Measurements from ENCODE around the gene PIK3C3. TPM values are rescaled to one million over a fixed set of nuclear protein-coding genes. Genes with fewer than 3 reads are reported as not detected.

PIK3C3 gene
- total RNA-seq, 2 donors from 2014 or later, result 51.2 to 72.1 TPM

DNA sequence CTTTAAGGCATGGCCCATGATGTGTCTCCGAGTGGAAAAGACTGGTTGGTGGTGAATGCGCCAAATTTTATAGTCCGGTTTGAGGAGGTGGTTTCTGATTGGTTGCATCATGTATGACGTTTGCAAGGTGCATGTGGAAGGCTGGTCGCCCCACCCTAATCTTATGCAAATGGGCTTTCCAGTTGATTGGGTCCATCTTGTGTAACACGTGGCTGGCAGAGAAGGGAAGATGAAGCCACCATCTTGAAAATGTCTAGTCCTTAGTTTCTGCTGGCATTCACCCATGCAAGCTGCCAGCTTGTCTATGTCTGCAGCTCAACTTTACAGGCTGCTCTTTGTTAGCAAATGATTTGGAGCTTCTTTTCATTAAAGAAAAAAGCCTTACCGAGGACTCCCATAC, 132.2 kb downstream of the PIK3C3 start:
- Histone ChIP-seq H3K4me3 (no peak overlapping the region), H3K27ac (no peak overlapping the region), H3K36me3 (peaks cover 8% of the 10 kb centered on the region), H3K4me1 (ENCODE audit: control insufficient read depth in 1 of 2, low read depth in 2 of 2) (no peaks in the 10 kb centered on the region), H3K9me3 (no peaks in the 10 kb centered on the region), H3K27me3 (replicated peaks; ENCODE audit: insufficient read depth) (no peaks in the 10 kb centered on the region)
- no peak for ATAC-seq (ENCODE audit: insufficient number of reproducible peaks, low FRiP score, low read depth)
- no peak for DNase-seq (ENCODE audit: low spot score)
- no peak for TF ChIP-seq CTCF (IDR thresholded peaks at IDR 0.05)

- H3K27ac ChIP-seq, result no peak overlapping the region
- H3K9me3 ChIP-seq, result no peaks in the 10 kb centered on the region
- H3K4me1 ChIP-seq (ENCODE audit: control insufficient read depth in 1 of 2, low read depth in 2 of 2), result no peaks in the 10 kb centered on the region
- peaks cover 4% of the 10 kb centered on the region for H3K36me3 ChIP-seq
- ATAC-seq (ENCODE audit: insufficient number of reproducible peaks, low FRiP score, low read depth) (no peak), DNase-seq (ENCODE audit: low spot score) (no peak)
- no peak overlapping the region for H3K4me3 ChIP-seq
- no peaks in the 10 kb centered on the region for H3K27me3 ChIP-seq (replicated peaks; ENCODE audit: insufficient read depth)
- no peak for TF ChIP-seq CTCF (IDR thresholded peaks at IDR 0.05)
Measured at GRCh38 chr18:42087876-42088275, 132.8 kb downstream of the PIK3C3 start.

DNA sequence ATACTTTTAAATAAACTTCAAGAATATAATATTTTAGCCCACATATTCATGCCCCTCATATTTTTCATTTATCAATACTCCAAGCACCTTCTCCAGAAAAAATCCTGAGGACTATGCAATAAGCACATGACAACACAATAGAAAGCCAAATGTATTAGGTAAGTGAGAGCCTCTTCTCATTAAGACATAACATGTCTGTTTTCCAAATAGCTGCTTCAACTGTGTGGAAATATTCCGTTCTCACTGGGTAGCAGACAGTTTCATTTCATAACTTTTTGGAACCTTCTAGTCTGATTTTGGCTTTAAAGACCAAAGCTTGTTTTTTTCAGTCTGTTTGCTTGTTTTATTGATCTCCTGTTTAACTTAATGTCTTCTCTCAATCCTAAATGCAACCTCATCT, 137.8 kb downstream of the PIK3C3 start:
- H3K9me3 ChIP-seq, result no peaks in the 10 kb centered on the region
- no peaks in the 10 kb centered on the region for H3K4me1 ChIP-seq (ENCODE audit: control insufficient read depth in 1 of 2, low read depth in 2 of 2)
- no peaks in the 10 kb centered on the region for H3K27me3 ChIP-seq (replicated peaks; ENCODE audit: insufficient read depth)
- H3K36me3 ChIP-seq, result no peaks in the 10 kb centered on the region
- H3K4me3 ChIP-seq, result no peak overlapping the region
- TF ChIP-seq CTCF (IDR thresholded peaks at IDR 0.05), result no peak
- DNase-seq (ENCODE audit: low spot score) (no peak), ATAC-seq (ENCODE audit: insufficient number of reproducible peaks, low FRiP score, low read depth) (no peak)
- H3K27ac ChIP-seq, result no peak overlapping the region

DNA sequence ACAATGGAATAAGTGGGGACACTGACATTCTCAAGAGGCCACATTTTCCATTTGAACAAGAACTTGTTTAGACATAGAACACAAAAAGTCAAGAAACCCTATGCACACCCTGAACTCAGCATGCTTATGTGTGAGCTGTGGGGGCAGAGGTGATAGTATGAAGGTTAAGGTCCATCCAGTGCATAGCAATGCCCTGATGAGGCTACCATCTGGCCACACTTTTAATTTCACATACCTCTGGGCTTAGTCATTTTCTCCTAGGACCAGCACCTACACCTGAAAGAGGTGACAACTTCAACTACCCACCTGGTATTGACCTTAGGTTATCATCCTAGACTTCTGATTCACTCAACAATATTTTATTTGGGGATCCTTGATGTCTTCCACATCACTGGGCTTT, 139.8 kb downstream of the PIK3C3 start:
- Histone ChIP-seq H3K9me3 (no peaks in the 10 kb centered on the region), H3K27ac (no peak overlapping the region), H3K4me3 (no peak overlapping the region), H3K27me3 (replicated peaks; ENCODE audit: insufficient read depth) (no peaks in the 10 kb centered on the region), H3K4me1 (ENCODE audit: control insufficient read depth in 1 of 2, low read depth in 2 of 2) (no peaks in the 10 kb centered on the region), H3K36me3 (no peaks in the 10 kb centered on the region)
- no peak for TF ChIP-seq CTCF (IDR thresholded peaks at IDR 0.05)
- DNase-seq (ENCODE audit: low spot score) (no peak), ATAC-seq (ENCODE audit: insufficient number of reproducible peaks, low FRiP score, low read depth) (no peak)

- no peak overlapping the region for H3K4me3 ChIP-seq
- TF ChIP-seq CTCF (IDR thresholded peaks at IDR 0.05), result no peak
Measured at GRCh38 chr18:42095732-42096377, 140.8 kb downstream of the PIK3C3 start.

More at GRCh38 chr18:42095732-42096377, 140.8 kb downstream of the PIK3C3 start:
- H3K27me3 ChIP-seq (replicated peaks; ENCODE audit: insufficient read depth), result no peaks in the 10 kb centered on the region
- no peak for ATAC-seq (ENCODE audit: insufficient number of reproducible peaks, low FRiP score, low read depth)
- no peaks in the 10 kb centered on the region for H3K36me3 ChIP-seq
- H3K27ac ChIP-seq, result no peak overlapping the region
- no peaks in the 10 kb centered on the region for H3K9me3 ChIP-seq
- DNase-seq (ENCODE audit: low spot score), result no peak
- no peaks in the 10 kb centered on the region for H3K4me1 ChIP-seq (ENCODE audit: control insufficient read depth in 1 of 2, low read depth in 2 of 2)
